Fibroblast of peridontal ligament (primary cell): ENCODE data around the gene CTIF.
A peak's percentile ranks its signal among the peaks of the same experiment; 100 is the strongest.

Source experiments
- DNase-seq: peaks from one replicate; pipeline ENCODE4 v3.0.0-alpha.2; 2010; ENCODE audit errors: extremely low read depth

CTIF gene

DNA sequence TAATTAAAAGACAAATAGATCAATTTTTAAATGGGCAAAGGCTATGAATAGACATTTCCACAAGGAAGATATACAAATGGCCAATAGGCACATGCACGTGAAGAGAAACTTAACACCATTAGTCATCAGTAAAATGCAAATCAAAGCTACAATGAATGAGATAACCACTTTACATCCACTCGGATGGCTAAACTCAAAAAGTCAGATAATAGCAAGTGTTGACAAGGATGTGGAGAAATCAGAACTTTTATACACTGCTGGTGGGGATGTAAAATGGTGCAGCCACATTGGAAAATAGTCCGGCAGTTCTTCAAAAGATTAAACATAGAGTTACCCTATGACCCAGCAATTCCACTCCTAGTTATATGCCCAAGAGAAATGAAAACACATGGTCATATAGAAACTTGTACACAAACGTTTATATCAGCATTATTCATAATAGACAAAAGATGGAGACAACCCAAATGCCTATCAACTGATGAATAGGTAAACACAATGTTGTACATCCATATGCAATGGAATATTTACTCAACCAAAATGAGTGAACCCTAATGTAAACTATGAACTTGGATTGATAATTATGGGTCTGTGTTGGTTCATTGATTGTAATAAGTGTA is 360.8 kb downstream of the CTIF start:
- DNase-seq = no peak

DNA sequence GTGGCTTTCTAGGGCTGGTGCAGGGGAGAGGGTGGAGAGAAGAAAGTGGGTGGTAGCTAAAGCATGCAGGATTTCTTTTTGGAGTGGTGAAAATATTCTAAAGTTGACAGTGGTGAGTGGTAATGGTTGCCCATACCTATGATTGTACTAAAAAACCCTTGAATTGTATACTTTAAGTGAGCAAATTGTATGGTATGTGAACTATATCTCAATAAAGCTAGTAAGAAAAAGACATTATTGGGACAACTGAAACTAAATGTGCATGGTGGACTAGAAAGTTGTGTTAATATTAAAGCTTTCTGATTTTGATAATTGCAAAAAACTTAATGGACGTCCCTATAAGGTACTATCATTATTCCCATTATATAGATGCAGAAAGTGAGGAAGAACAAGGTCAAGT is 361.6 kb downstream of the CTIF start:
- no peak for DNase-seq

- no peak for DNase-seq
These were observed 362.6 kb downstream of the CTIF start for GRCh38 chr18:48901145-48902022.

- DNase-seq = peak; percentile 87
These were observed 363.4 kb downstream of the CTIF start for GRCh38 chr18:48902023-48902855.

- DNase-seq = peak; percentile 90
These were observed 364.2 kb downstream of the CTIF start for GRCh38 chr18:48902856-48903601.

DNA sequence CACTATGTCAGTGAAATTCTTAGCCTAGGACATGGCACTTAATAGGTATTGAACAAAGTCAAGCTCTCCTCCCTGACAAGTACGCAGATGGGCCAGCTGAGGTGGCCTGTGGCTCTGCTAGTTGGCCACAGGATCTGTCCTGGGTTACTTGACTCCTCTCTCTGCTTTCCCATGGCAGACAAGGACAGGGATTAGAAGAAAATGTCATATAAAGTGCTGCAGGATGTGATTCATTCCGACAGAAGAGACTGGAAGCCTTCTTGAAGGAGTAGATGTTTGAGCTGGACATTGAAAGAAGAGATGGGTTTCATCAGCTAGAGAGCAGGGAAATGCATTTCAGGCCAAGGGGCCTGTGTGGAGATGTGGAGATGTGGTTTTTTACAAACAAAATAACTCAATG is 365.3 kb downstream of the CTIF start:
- no peak for DNase-seq

GRCh38 chr18:48904847-48905394 is 366.1 kb downstream of the CTIF start:
- no peak for DNase-seq

GRCh38 chr18:48905513-48905912 is 366.7 kb downstream of the CTIF start:
- no peak for DNase-seq

DNA sequence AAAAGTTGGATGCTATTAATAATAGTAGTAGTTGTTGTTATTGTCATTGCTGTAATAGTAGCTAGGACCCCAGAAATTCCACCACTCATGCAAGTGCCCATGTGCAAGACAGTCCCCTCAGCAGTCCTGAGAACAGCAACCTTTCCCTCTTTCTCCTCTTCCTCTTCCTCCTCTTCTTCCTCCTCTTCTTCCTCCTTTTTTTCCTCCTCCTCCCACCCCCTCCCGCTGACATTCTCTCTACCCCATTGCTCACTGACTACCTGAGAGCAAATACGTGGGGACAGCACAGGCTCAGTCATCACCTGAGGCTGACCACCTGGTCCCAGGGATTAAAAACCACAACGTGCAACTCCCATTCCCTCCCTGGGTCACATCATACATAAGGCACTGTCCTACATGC is 370.1 kb downstream of the CTIF start:
- DNase-seq = no peak

DNA sequence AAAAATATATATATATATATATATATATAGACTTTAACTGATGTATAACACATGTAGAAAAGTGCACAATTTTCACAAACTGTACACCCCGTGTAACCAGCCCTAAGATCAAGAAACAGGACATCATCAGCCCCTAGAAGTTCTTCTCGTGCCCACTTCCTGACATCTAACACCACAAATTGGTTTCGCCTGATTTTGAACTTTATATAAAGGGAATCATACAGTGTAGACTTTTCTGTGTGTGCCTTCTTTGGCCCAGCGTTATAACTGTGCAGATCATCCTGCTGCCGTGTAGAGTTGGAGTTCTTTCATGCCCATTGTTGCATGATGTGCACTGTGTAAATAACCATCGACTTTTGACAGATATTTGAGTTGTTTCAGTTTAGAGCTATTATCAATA is 370.9 kb downstream of the CTIF start:
- no peak for DNase-seq

- DNase-seq = no peak
These were observed 372.2 kb downstream of the CTIF start for GRCh38 chr18:48910972-48911545.
